Smooth muscle cell (in vitro differentiated cells): ENCODE measurements around the gene KLF14. TPM values are rescaled to one million over a fixed set of nuclear protein-coding genes. Genes with fewer than 3 reads are reported as not detected.
"Not testable (repeated sequence)": the region's sequence is repeated elsewhere in the genome, so short reads cannot be mapped to it uniquely, and the experiment has no call there.

ENCODE experiments used
- DNase-seq: peaks from one replicate; lab custom pipeline; 2025; ENCODE audit not compliant: unreplicated experiment; lab: John Stamatoyannopoulos, UW
- H2AFZ ChIP-seq: fragments of 200-600 bp; sonication (generic); 2 replicates; pipeline ENCODE4 v1.6.0; 2016; ENCODE audit warnings: antibody characterized with exemption, low read depth, mild to moderate bottlenecking
- H3F3A ChIP-seq: fragments of 200-600 bp; sonication (generic); 2 replicates; pipeline ENCODE4 v1.6.0; 2017; ENCODE audit warnings: antibody characterized with exemption, low read depth
- H3K27ac ChIP-seq: fragments of 200-600 bp; sonication (generic); 2 replicates; pipeline ENCODE4 v1.5.1; 2016; ENCODE audit warnings: low read depth, mild to moderate bottlenecking
- H3K27me3 ChIP-seq: fragments of 200-600 bp; sonication (generic); 2 replicates; pipeline ENCODE4 v1.6.1; 2016; ENCODE audit warnings: low read depth, mild to moderate bottlenecking
- H3K36me3 ChIP-seq: fragments of 200-600 bp; sonication (generic); 2 replicates; pipeline ENCODE4 v1.5.1; 2016; ENCODE audit warnings: low read depth
- H3K4me1 ChIP-seq: fragments of 200-600 bp; sonication (generic); 2 replicates; pipeline ENCODE4 v1.5.1; 2016; ENCODE audit warnings: low read depth
- H3K4me2 ChIP-seq: fragments of 200-600 bp; sonication (generic); 2 replicates; pipeline ENCODE4 v1.6.0; 2016; ENCODE audit warnings: mild to moderate bottlenecking
- H3K4me3 ChIP-seq: fragments of 200-600 bp; sonication (generic); 2 replicates; pipeline ENCODE4 v1.5.1; 2016; ENCODE audit warnings: mild to moderate bottlenecking
- H3K79me2 ChIP-seq: fragments of 200-600 bp; sonication (generic); 2 replicates; pipeline ENCODE4 v1.6.0; 2016; ENCODE audit warnings: low read depth, mild to moderate bottlenecking
- H3K9ac ChIP-seq: fragments of 200-600 bp; sonication (generic); 2 replicates; pipeline ENCODE4 v1.6.0; 2016; ENCODE audit warnings: low read depth
- H3K9me3 ChIP-seq: fragments of 200-600 bp; sonication (generic); replicated peaks from 2 replicates; pipeline ENCODE4 v1.5.1; 2016; ENCODE audit warnings: low read depth
- H4K20me1 ChIP-seq: fragments of 200-600 bp; sonication (generic); 2 replicates; pipeline ENCODE4 v1.6.0; 2016; ENCODE audit warnings: low read depth
- WGBS: methylation state at CpG from one replicate; pipeline ENCODE4 v1.1.7; 2016; ENCODE audit warnings: low lambda C conversion rate; 5-methylcytosine and 5-hydroxymethylcytosine counted together
- polyA plus RNA-seq: library from polyadenylated mRNA; unstranded; fragments of >200 nt; fragmentation: Nextera tagmentation; extraction: Ambion mirVana; gene quantifications from 2 replicates; pipeline ENCODE4 v1.2.1, GENCODE V29; 2016
- total RNA-seq: library from RNA; depleted of rRNA; stranded (reverse); fragments of >200 nt; gene quantifications from 2 replicates; pipeline ENCODE4 v1.2.3, GENCODE V29; 2014
- TF ChIP-seq, protein P1 (sequence below): fragments of 200-600 bp; sonication (generic); IDR thresholded peaks from 2 replicates; pipeline ENCODE4 v1.5.1; 2017; ENCODE audit warnings: borderline replicate concordance, mild to moderate bottlenecking, antibody characterized with exemption; ENCODE audit not compliant: insufficient read depth, poor library complexity, severe bottlenecking

KLF14 gene
- total RNA-seq (not detected in 2 replicates), polyA plus RNA-seq (not detected in 2 replicates)

DNA sequence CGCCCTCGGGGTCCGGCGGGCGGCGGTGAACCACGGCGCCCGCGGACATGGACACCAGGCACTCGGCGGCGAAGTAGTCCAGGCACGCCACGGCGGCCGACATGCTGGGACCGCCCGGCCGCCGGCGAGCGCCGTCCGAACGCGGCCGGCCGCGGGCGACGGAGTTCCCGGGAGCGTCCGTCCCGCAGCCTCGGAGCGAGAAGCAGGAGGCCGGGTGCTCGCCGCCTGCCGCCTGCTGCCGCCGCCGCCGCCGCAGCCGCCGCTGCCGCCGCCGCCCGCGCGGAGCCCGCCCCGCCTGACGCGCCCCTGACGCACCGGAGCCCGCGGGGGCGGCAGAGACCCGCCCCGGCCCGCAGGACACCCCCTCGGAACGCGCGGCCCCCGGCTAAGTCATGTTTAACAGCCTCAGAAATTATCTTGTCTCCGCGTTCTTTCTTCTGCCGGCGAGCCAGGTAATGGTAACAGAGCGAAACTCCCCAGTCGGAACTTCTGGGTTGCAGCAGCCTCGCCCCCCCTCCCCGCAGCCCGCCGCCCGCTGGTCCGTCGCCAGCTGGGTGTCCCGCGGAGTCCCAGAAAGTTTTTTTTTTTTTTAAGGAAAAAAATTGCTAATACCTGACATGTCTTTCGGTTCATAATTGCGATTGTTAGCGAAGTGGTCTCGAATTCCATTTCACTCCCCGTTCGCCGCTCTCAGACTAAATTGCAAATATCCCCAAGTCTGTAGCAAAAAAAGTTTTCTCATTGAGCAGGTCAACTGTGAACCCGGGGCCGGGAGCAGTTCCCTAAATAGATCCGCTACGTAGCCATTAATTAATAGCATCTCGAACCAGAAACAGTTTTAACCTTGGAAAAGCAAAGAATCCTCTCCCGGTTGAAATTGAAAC is at the start of gene KLF14:
Gene KLF14 (minus strand): TSS at position 277 of the 884 bp plus-strand sequence. CDS start 174 bp downstream, at position 103.
- H3K9ac ChIP-seq, result peak within 1 kb of the TSS; percentile 1
- peaks cover 88% of the 10 kb centered on the region for H3K27me3 ChIP-seq
- H4K20me1 ChIP-seq, result no peaks in the 10 kb centered on the region
- H3F3A ChIP-seq, result no peaks in the 10 kb centered on the region
- peaks cover 7% of the 10 kb centered on the region for H3K4me1 ChIP-seq
- H3K79me2 ChIP-seq, result no peaks in the 10 kb centered on the region
- TF ChIP-seq, protein P1, sequence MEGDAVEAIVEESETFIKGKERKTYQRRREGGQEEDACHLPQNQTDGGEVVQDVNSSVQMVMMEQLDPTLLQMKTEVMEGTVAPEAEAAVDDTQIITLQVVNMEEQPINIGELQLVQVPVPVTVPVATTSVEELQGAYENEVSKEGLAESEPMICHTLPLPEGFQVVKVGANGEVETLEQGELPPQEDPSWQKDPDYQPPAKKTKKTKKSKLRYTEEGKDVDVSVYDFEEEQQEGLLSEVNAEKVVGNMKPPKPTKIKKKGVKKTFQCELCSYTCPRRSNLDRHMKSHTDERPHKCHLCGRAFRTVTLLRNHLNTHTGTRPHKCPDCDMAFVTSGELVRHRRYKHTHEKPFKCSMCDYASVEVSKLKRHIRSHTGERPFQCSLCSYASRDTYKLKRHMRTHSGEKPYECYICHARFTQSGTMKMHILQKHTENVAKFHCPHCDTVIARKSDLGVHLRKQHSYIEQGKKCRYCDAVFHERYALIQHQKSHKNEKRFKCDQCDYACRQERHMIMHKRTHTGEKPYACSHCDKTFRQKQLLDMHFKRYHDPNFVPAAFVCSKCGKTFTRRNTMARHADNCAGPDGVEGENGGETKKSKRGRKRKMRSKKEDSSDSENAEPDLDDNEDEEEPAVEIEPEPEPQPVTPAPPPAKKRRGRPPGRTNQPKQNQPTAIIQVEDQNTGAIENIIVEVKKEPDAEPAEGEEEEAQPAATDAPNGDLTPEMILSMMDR, result no peak
- no peaks in the 10 kb centered on the region for H3K36me3 ChIP-seq
- H3K4me3 ChIP-seq, result peak within 1 kb of the TSS; percentile 77
- 2% methylated on average over 74 of the region's 100 CpGs for WGBS
- H3K9me3 ChIP-seq, result peaks cover 6% of the 10 kb centered on the region
- DNase-seq, result no peak
- H3K27ac ChIP-seq, result no peak within 1 kb of the TSS
- H3K4me2 ChIP-seq, result peak within 1 kb of the TSS; percentile 96
- peak within 1 kb of the TSS; percentile 90 for H2AFZ ChIP-seq

DNA sequence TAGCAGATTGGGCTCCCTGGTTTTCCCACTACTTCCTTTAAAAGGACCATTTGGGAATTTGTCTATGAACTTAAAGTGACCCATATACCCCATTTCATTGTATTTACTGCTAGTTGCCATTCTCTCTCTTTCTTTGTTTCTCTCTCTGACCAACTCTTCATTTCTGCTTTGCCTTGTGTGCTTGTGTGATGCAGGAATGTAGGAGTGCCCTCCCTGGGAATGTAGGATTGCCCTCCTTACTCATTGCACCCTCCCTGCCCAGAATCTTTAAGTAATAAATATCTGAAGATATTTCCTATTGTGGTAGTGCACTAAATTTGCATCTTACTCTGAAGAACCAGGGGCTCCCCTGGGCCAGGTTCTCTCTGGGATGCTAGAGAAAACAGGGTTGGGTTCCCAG is 47.3 kb upstream of the KLF14 start:
- Histone ChIP-seq H3K9ac (no peak overlapping the region), H3K27me3 (no peaks in the 10 kb centered on the region), H2AFZ (no peak overlapping the region), H3K79me2 (no peaks in the 10 kb centered on the region), H3K27ac (no peak overlapping the region), H3K36me3 (no peaks in the 10 kb centered on the region), H3K4me2 (no peak overlapping the region), H3K4me3 (no peak overlapping the region), H3K9me3 (no peaks in the 10 kb centered on the region), H4K20me1 (no peaks in the 10 kb centered on the region), H3F3A (no peaks in the 10 kb centered on the region), H3K4me1 (no peaks in the 10 kb centered on the region)
- TF ChIP-seq, protein P1, result no peak
- DNase-seq, result no peak

DNA sequence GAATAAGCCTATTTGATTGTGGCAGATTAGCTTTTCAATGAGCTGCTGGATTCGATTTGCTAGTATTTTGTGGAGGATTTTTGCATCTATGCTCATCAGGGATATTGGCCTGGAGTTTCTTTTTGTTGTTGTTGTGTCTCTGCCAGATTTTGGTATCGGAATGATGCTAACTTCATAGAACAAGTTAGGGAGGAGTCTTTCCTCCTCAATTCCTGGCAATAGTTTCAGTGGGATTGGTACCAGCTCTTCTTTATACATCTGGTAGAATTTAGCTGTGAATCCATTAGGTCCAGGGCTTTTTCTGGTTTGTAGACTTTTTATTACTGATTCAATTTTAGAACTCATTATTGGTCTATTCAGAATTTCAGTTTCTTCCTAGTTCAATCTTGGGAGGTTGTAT is 43.4 kb upstream of the KLF14 start:
- Histone ChIP-seq H3K27me3 (no peaks in the 10 kb centered on the region), H3F3A (no peaks in the 10 kb centered on the region), H3K4me1 (no peaks in the 10 kb centered on the region), H4K20me1 (no peaks in the 10 kb centered on the region), H3K9me3 (no peaks in the 10 kb centered on the region), H3K79me2 (no peaks in the 10 kb centered on the region), H3K27ac (no peak overlapping the region), H3K9ac (no peak overlapping the region), H3K36me3 (no peaks in the 10 kb centered on the region), H3K4me3 (no peak overlapping the region), H2AFZ (no peak overlapping the region), H3K4me2 (no peak overlapping the region)
- TF ChIP-seq, protein P1, result no peak
- WGBS, result 88% methylated on average over 2 of the region's 2 CpGs
- no peak for DNase-seq

DNA sequence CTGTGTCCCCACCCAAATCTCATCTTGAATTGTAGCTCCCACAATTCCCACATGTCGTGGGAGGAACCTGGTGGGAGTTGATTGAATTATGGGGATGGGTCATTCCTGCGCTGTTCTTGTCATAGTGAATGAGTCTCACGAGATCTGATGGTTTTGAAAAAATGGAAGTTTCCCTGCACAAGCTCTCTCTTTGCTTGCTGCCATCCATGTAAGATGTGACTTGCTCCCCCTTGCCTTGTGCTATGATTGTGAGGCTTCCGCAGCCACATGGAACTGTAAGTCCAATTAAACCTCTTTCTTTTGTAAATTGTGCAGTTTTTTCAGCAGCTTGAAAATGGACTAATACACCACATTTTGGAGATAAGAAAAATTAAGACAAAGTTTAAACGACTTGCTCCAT is 38.4 kb upstream of the KLF14 start:
- not testable (repeated sequence) for H3K79me2 ChIP-seq, H3K4me3 ChIP-seq, H2AFZ ChIP-seq, H3K4me1 ChIP-seq, H3K27ac ChIP-seq, H3K36me3 ChIP-seq, DNase-seq, H3K9ac ChIP-seq, H3K4me2 ChIP-seq, H4K20me1 ChIP-seq, H3F3A ChIP-seq, H3K9me3 ChIP-seq, H3K27me3 ChIP-seq
- WGBS, result 87% methylated on average over 5 of the region's 5 CpGs
